Gastroesophageal sphincter (tissue), 4 donors: ENCODE results near the gene SPINK8. TPM values are rescaled to one million over a fixed set of nuclear protein-coding genes. Genes with fewer than 3 reads are reported as not detected.

Source experiments
- ATAC-seq: fragments of 150-250 bp; one replicate; pipeline ENCODE4 v1.9.1; 2016; ENCODE audit warnings: mild to moderate bottlenecking, moderate library complexity
- H3K27ac ChIP-seq, 4 donors: fragments of 200-600 bp; sonication (generic) in 3 of 4; 1 replicate in 3 of 4; 2 replicates in 1 of 4; pipeline ENCODE4 v1.5.1; 2016 to 2019
- H3K27me3 ChIP-seq: fragments of 200-600 bp; sonication (generic); one replicate; pipeline ENCODE4 v1.5.1; 2019
- H3K36me3 ChIP-seq, 2 donors: fragments of 200-600 bp; sonication (generic); one replicate each; pipeline ENCODE4 v1.5.1; 2019; ENCODE audit warnings: control low read depth in 1 of 2
- H3K4me1 ChIP-seq, 3 donors: fragments of 200-600 bp; sonication (generic); 1 replicate in 2 of 3; 2 replicates in 1 of 3; pipeline ENCODE4 v1.5.1; 2016 to 2019; ENCODE audit warnings: control low read depth in 2 of 3
- H3K4me3 ChIP-seq, 2 donors: fragments of 200-600 bp; sonication (generic); one replicate each; pipeline ENCODE4 v1.5.1; 2019; ENCODE audit warnings: mild to moderate bottlenecking in 1 of 2, moderate library complexity in 1 of 2
- H3K9me3 ChIP-seq, 3 donors: fragments of 200-600 bp; sonication (generic); one replicate each; pipeline ENCODE4 v1.5.1; 2017 to 2019; ENCODE audit warnings: control low read depth in 2 of 3
- EP300 ChIP-seq: sonication (generic); formaldehyde crosslinking; IDR thresholded peaks from one replicate; pipeline ENCODE4 v1.6.1; 2017; ENCODE audit warnings: antibody characterized with exemption, mild to moderate bottlenecking
- POLR2A ChIP-seq, 2 donors: fragments of 450-650 bp; IDR thresholded peaks; one replicate each; pipeline ENCODE4 v1.6.1; 2017; ENCODE audit warnings: antibody characterized with exemption in 2 of 2, mild to moderate bottlenecking in 2 of 2, moderate library complexity in 1 of 2
- POLR2AphosphoS5 ChIP-seq: sonication (generic); formaldehyde crosslinking; IDR thresholded peaks from one replicate; pipeline ENCODE4 v1.6.1; 2017; ENCODE audit warnings: antibody characterized with exemption
- WGBS, 2 donors: methylation state at CpG; one replicate each; pipeline ENCODE4 v1.1.5; 2018; ENCODE audit warnings: low coverage in 1 of 2; 5-methylcytosine and 5-hydroxymethylcytosine counted together
- total RNA-seq, 4 donors: library from RNA; depleted of rRNA; stranded (reverse); fragments of >200 nt; gene quantifications; one replicate each; pipeline ENCODE4 v1.1.0, GENCODE V29; 2016
- TF ChIP-seq, protein P1 (sequence below), 4 experiments: fragments of 200-600 bp in 2 of 4; fragments of 450-650 bp in 2 of 4; sonication (generic) in 1 of 4; IDR thresholded peaks; one replicate each; pipeline ENCODE4 v1.5.1; 2017 to 2019; ENCODE audit warnings: antibody characterized with exemption in 4 of 4, mild to moderate bottlenecking in 2 of 4, moderate library complexity in 2 of 4

The SPINK8 gene
- total RNA-seq, 4 donors from 2014 or later: not detected

- TF ChIP-seq EP300 (no peak), POLR2AphosphoS5 (no peak), POLR2A (IDR thresholded peaks at IDR 0.05) (no peak)
- TF ChIP-seq, protein P1, sequence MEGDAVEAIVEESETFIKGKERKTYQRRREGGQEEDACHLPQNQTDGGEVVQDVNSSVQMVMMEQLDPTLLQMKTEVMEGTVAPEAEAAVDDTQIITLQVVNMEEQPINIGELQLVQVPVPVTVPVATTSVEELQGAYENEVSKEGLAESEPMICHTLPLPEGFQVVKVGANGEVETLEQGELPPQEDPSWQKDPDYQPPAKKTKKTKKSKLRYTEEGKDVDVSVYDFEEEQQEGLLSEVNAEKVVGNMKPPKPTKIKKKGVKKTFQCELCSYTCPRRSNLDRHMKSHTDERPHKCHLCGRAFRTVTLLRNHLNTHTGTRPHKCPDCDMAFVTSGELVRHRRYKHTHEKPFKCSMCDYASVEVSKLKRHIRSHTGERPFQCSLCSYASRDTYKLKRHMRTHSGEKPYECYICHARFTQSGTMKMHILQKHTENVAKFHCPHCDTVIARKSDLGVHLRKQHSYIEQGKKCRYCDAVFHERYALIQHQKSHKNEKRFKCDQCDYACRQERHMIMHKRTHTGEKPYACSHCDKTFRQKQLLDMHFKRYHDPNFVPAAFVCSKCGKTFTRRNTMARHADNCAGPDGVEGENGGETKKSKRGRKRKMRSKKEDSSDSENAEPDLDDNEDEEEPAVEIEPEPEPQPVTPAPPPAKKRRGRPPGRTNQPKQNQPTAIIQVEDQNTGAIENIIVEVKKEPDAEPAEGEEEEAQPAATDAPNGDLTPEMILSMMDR (IDR thresholded peaks at IDR 0.05): no peak
- no peak for ATAC-seq
- no peak overlapping the region for H3K27ac ChIP-seq
- H3K27me3 ChIP-seq: no peaks in the 10 kb centered on the region
- H3K4me1 ChIP-seq: no peaks in the 10 kb centered on the region
- H3K36me3 ChIP-seq: no peaks in the 10 kb centered on the region
- 55 to 79% methylated on average over 4 of the region's 4 CpGs for WGBS, 2 donors
- H3K4me3 ChIP-seq: no peak overlapping the region
- H3K9me3 ChIP-seq: no peaks in the 10 kb centered on the region
These were observed 54.4 kb downstream of the SPINK8 start for GRCh38 chr3:48278884-48279559.

- Histone ChIP-seq H3K36me3 (no peaks in the 10 kb centered on the region), H3K4me1 (peaks cover 0 to 5% (median 0%) of the 10 kb centered on the region in 3 donors), H3K4me3 (no peak overlapping the region), H3K27me3 (no peaks in the 10 kb centered on the region), H3K9me3 (no peaks in the 10 kb centered on the region), H3K27ac (no peak overlapping the region)
- TF ChIP-seq, protein P1 (IDR thresholded peaks at IDR 0.05): no peak
- TF ChIP-seq POLR2AphosphoS5 (no peak), EP300 (no peak), POLR2A (IDR thresholded peaks at IDR 0.05) (no peak)
- no peak for ATAC-seq
- WGBS, 2 donors: 88 to 100% methylated on average over 2 to 3 of the region's 7 CpGs
These were observed 56.4 kb downstream of the SPINK8 start for GRCh38 chr3:48276911-48277641.

GRCh38 chr3:48275287-48276027 lies 58.0 kb downstream of the SPINK8 start:
- 61 to 75% methylated on average over 8 of the region's 8 CpGs for WGBS, 2 donors

DNA sequence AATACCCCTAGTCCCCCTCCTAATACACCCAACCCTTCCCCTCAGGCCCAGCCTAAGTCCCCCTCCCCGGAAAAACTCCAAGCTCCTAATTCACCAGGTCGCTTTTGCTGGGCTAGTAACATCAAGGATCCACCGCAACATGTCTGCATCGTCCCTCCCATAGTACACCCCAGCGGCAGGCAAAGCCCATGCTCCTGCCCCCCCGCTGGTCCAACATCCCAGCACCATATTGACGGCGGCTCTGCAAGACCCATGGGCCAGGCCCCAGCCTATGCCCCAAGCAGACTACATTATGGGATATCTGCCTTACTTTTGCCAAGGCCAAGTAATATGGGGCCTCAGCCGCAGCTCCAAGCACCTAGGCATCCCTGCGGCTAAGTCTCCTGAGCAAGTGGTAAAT lies 59.0 kb downstream of the SPINK8 start:
- no peak for ATAC-seq
- 80 to 89% methylated on average over 1 to 3 of the region's 10 CpGs for WGBS, 2 donors
- peaks cover 0 to 5% (median 0%) of the 10 kb centered on the region in 3 donors for H3K4me1 ChIP-seq
- H3K36me3 ChIP-seq: peaks cover 0 to 17% of the 10 kb centered on the region in 2 donors
- H3K9me3 ChIP-seq: no peaks in the 10 kb centered on the region
- H3K27ac ChIP-seq: no peak overlapping the region
- H3K4me3 ChIP-seq: no peak overlapping the region
- no peaks in the 10 kb centered on the region for H3K27me3 ChIP-seq
- no peak for TF ChIP-seq POLR2A (IDR thresholded peaks at IDR 0.05)
- TF ChIP-seq, protein P1 (IDR thresholded peaks at IDR 0.05): no peak
- TF ChIP-seq EP300: no peak
- TF ChIP-seq POLR2AphosphoS5: no peak

More at GRCh38 chr3:48275287-48276027, 58.0 kb downstream of the SPINK8 start:
- peaks cover 0 to 5% (median 0%) of the 10 kb centered on the region in 3 donors for H3K4me1 ChIP-seq
- no peaks in the 10 kb centered on the region for H3K9me3 ChIP-seq
- TF ChIP-seq POLR2A (IDR thresholded peaks at IDR 0.05) (no peak), POLR2AphosphoS5 (no peak), EP300 (no peak)
- TF ChIP-seq, protein P1 (IDR thresholded peaks at IDR 0.05): no peak
- H3K27me3 ChIP-seq: no peaks in the 10 kb centered on the region
- no peak for ATAC-seq
- H3K4me3 ChIP-seq: no peak overlapping the region
- H3K36me3 ChIP-seq: peaks cover 0 to 7% of the 10 kb centered on the region in 2 donors
- H3K27ac ChIP-seq: no peak overlapping the region
